SU-DHL-6 (cell line): Measurements from ENCODE around the gene GNAQ.

ENCODE experiments used
- H2AFZ ChIP-seq: fragments of 200-600 bp; sonication (generic); 2 replicates; pipeline ENCODE4 v1.6.1; 2014; ENCODE audit warnings: low read depth, mild to moderate bottlenecking, moderate library complexity, mixed read lengths, antibody characterized with exemption, low read length; ENCODE audit not compliant: severe bottlenecking
- H3F3A ChIP-seq: fragments of 200-600 bp; shearing (Covaris generic); 2 replicates; pipeline ENCODE4 v1.6.0; 2016; ENCODE audit warnings: antibody characterized with exemption, mild to moderate bottlenecking; ENCODE audit not compliant: insufficient read depth
- H3K27ac ChIP-seq: fragments of 200-600 bp; sonication (generic); 2 replicates; pipeline ENCODE4 v1.5.1; 2016; ENCODE audit warnings: low read depth, mild to moderate bottlenecking, low read length, moderate library complexity, mixed read lengths
- H3K27me3 ChIP-seq: fragments of 200-600 bp; sonication (generic), shearing (Covaris generic); 2 replicates; pipeline ENCODE4 v1.6.0; 2014; ENCODE audit warnings: mild to moderate bottlenecking, low read length
- H3K36me3 ChIP-seq: fragments of 200-600 bp; sonication (generic); 2 replicates; pipeline ENCODE4 v1.6.1; 2014; ENCODE audit warnings: mild to moderate bottlenecking, low read length, mixed read lengths
- H3K4me2 ChIP-seq: fragments of 300-600, 200-600 bp; shearing (Covaris generic), sonication (generic); 2 replicates; pipeline ENCODE4 v1.6.0; 2014; ENCODE audit warnings: low read length, low read depth, mild to moderate bottlenecking; ENCODE audit not compliant: poor library complexity, severe bottlenecking
- H3K4me3 ChIP-seq: fragments of 200-600 bp; sonication (generic); 2 replicates; pipeline ENCODE4 v1.5.1; 2014; ENCODE audit warnings: antibody characterized with exemption, low read length, mild to moderate bottlenecking, mixed read lengths; ENCODE audit not compliant: insufficient read depth, poor library complexity, severe bottlenecking
- H3K79me2 ChIP-seq: fragments of 200-600 bp; sonication (generic); 2 replicates; pipeline ENCODE4 v1.6.1; 2014; ENCODE audit warnings: mild to moderate bottlenecking, low read length, moderate library complexity; ENCODE audit not compliant: insufficient read depth
- H3K9ac ChIP-seq: fragments of 200-600 bp; sonication (generic); 2 replicates; pipeline ENCODE4 v1.7.0; 2014; ENCODE audit warnings: mild to moderate bottlenecking, low read length
- H3K9me2 ChIP-seq: fragments of 200-600 bp; sonication (generic); replicated peaks from 2 replicates; pipeline ENCODE4 v1.6.1; 2014; ENCODE audit warnings: low read length; ENCODE audit not compliant: insufficient read depth
- H3K9me3 ChIP-seq: fragments of 200-600 bp; sonication (generic); 2 replicates; pipeline ENCODE4 v1.6.1; 2014; ENCODE audit warnings: low read length, mixed read lengths; ENCODE audit not compliant: insufficient read depth
- H4K20me1 ChIP-seq: fragments of 200-600 bp; sonication (generic); 2 replicates; pipeline ENCODE4 v1.6.1; 2014; ENCODE audit warnings: low read depth, mild to moderate bottlenecking, antibody characterized with exemption, low read length, moderate library complexity, mixed read lengths
- CTCF ChIP-seq: fragments of 200-600 bp; sonication (generic); IDR thresholded peaks from one replicate; pipeline ENCODE4 v1.5.1; 2017; ENCODE audit warnings: antibody characterized with exemption, mild to moderate bottlenecking, low read length, moderate library complexity; ENCODE audit not compliant: insufficient read depth, poor library complexity, severe bottlenecking
- EZH2phosphoT487 ChIP-seq: fragments of 200-600 bp; sonication (generic), shearing (Covaris generic); conservative IDR thresholded peaks from 2 replicates; pipeline ENCODE4 v1.6.1; 2018; ENCODE audit warnings: mild to moderate bottlenecking, antibody characterized with exemption, low read length, moderate library complexity, mixed read lengths

Gene GNAQ

GRCh38 chr9:77677397-77677796 is 354.2 kb downstream of the GNAQ start:
- no peaks in the 10 kb centered on the region for H3K9me2 ChIP-seq
- H4K20me1 ChIP-seq: no peaks in the 10 kb centered on the region
- no peaks in the 10 kb centered on the region for H3K36me3 ChIP-seq
- no peaks in the 10 kb centered on the region for H3F3A ChIP-seq
- no peak overlapping the region for H3K4me2 ChIP-seq
- H2AFZ ChIP-seq: no peak overlapping the region
- H3K4me3 ChIP-seq: no peak overlapping the region
- TF ChIP-seq CTCF (no peak), EZH2phosphoT487 (no peak)
- H3K27me3 ChIP-seq: no peaks in the 10 kb centered on the region
- H3K79me2 ChIP-seq: no peaks in the 10 kb centered on the region
- H3K9me3 ChIP-seq: no peaks in the 10 kb centered on the region
- H3K27ac ChIP-seq: no peak overlapping the region
- H3K9ac ChIP-seq: no peak overlapping the region

DNA sequence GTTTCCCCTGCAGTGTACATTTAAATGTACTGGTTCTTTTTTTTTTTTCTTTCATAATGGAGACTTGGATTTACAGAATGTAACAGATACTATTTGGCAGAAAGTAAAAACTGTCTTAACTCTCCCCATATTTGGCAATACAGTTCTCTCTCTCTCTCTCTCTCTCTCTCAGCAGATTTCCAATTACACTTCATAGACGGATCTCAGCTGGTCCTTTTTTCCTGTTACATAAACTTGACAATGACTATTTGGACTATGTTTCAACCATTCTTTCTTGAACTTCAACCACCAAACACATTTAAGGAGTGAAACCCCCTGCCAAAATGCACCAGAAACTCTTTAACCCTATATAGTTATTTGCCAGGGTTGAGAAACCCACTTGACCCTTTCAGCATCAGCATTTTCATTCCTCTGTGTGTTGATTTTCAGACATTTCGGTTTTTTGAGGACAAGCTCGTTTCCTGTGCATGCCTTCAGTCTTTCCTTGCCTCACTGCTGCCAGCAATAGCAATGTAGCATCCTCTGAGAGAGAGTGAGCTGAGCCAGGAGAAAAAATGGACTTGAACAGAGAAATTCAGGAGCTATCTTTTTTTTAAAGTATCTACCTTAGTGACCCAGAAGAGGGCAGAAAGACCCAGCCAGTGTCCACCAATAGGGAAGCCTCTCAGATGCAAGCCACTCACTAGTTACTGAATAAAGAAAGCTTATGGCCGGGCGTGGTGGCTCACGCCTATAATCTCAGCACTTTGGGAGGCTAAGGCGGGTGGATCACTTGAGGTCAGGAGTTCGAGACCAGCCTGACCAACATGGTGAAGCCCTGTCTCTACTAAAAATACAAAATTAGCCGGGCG is 357.4 kb downstream of the GNAQ start:
- no peak overlapping the region for H3K27ac ChIP-seq
- no peaks in the 10 kb centered on the region for H3K27me3 ChIP-seq
- TF ChIP-seq CTCF: no peak
- TF ChIP-seq EZH2phosphoT487: no peak
- no peaks in the 10 kb centered on the region for H3K9me2 ChIP-seq
- no peaks in the 10 kb centered on the region for H3K9me3 ChIP-seq
- H3K4me2 ChIP-seq: no peak overlapping the region
- no peaks in the 10 kb centered on the region for H3K36me3 ChIP-seq
- no peak overlapping the region for H3K4me3 ChIP-seq
- no peaks in the 10 kb centered on the region for H3K79me2 ChIP-seq
- H4K20me1 ChIP-seq: no peaks in the 10 kb centered on the region
- no peaks in the 10 kb centered on the region for H3F3A ChIP-seq
- H3K9ac ChIP-seq: no peak overlapping the region
- no peak overlapping the region for H2AFZ ChIP-seq

- Histone ChIP-seq H3K9me3 (no peaks in the 10 kb centered on the region), H2AFZ (no peak overlapping the region), H3K9me2 (no peaks in the 10 kb centered on the region), H3K4me3 (no peak overlapping the region), H3F3A (no peaks in the 10 kb centered on the region), H3K27me3 (no peaks in the 10 kb centered on the region), H3K27ac (no peak overlapping the region), H3K36me3 (no peaks in the 10 kb centered on the region), H4K20me1 (no peaks in the 10 kb centered on the region), H3K9ac (no peak overlapping the region), H3K4me2 (no peak overlapping the region), H3K79me2 (no peaks in the 10 kb centered on the region)
- TF ChIP-seq CTCF (no peak), EZH2phosphoT487 (no peak)
Observed at GRCh38 chr9:77672183-77672582, 359.4 kb downstream of the GNAQ start.
